Measurements from ENCODE around the gene LRRC37B.
"Not testable (repeated sequence)": the region's sequence is repeated elsewhere in the genome, so short reads cannot be mapped to it uniquely, and the experiment has no call there.

LRRC37B gene

GRCh38 chr17:32084003-32084941 lies 77.1 kb downstream of the LRRC37B start:
- not testable (repeated sequence) for H3K4me3 ChIP-seq (ENCODE audit: low read length)

GRCh38 chr17:32084942-32085829 lies 78.0 kb downstream of the LRRC37B start:
- not testable (repeated sequence) for H3K4me3 ChIP-seq (ENCODE audit: low read length); DNase-seq (ENCODE audit: low read depth, low spot score)

More at GRCh38 chr17:32084003-32084941, 77.1 kb downstream of the LRRC37B start:
- not testable (repeated sequence) for DNase-seq (ENCODE audit: low read depth, low spot score)

- H3K4me3 ChIP-seq (ENCODE audit: low read length); DNase-seq (ENCODE audit: low read depth, low spot score): not testable (repeated sequence)
These were observed 79.7 kb downstream of the LRRC37B start for GRCh38 chr17:32086833-32087232.

GRCh38 chr17:32092062-32092461 lies 84.9 kb downstream of the LRRC37B start:
- DNase-seq (ENCODE audit: low read depth, low spot score); H3K4me3 ChIP-seq (ENCODE audit: low read length): not testable (repeated sequence)

GRCh38 chr17:32099686-32100085 lies 92.5 kb downstream of the LRRC37B start:
- DNase-seq (ENCODE audit: low read depth, low spot score) = no peak

GRCh38 chr17:32100323-32100722 lies 93.1 kb downstream of the LRRC37B start:
- not testable (repeated sequence) for DNase-seq (ENCODE audit: low read depth, low spot score); H3K4me3 ChIP-seq (ENCODE audit: low read length)

More at GRCh38 chr17:32099686-32100085, 92.5 kb downstream of the LRRC37B start:
- no peak overlapping the region for H3K4me3 ChIP-seq (ENCODE audit: low read length)

- no peak for DNase-seq (ENCODE audit: low read depth, low spot score)
These were observed 93.9 kb downstream of the LRRC37B start for GRCh38 chr17:32100971-32101631.

GRCh38 chr17:32102172-32102571 lies 95.0 kb downstream of the LRRC37B start:
- DNase-seq (ENCODE audit: low read depth, low spot score) = no peak
- H3K4me3 ChIP-seq (ENCODE audit: low read length) = no peak overlapping the region

More at GRCh38 chr17:32100971-32101631, 93.9 kb downstream of the LRRC37B start:
- no peak overlapping the region for H3K4me3 ChIP-seq (ENCODE audit: low read length)

GRCh38 chr17:32102646-32103186 lies 95.5 kb downstream of the LRRC37B start:
- no peak overlapping the region for H3K4me3 ChIP-seq (ENCODE audit: low read length)
- DNase-seq (ENCODE audit: low read depth, low spot score) = no peak

Data from Jurkat, Clone E6-1 (cell line).